HG02610 (cell line): ENCODE measurements around the gene CACNA1E.

Experiments used
- ATAC-seq: cut with Tn5 transposase; IDR thresholded peaks from one replicate; pipeline ENCODE4 v1.9.1; 2021; ENCODE audit warnings: mild to moderate bottlenecking, moderate library complexity; ENCODE audit not compliant: unreplicated experiment

The CACNA1E gene

DNA sequence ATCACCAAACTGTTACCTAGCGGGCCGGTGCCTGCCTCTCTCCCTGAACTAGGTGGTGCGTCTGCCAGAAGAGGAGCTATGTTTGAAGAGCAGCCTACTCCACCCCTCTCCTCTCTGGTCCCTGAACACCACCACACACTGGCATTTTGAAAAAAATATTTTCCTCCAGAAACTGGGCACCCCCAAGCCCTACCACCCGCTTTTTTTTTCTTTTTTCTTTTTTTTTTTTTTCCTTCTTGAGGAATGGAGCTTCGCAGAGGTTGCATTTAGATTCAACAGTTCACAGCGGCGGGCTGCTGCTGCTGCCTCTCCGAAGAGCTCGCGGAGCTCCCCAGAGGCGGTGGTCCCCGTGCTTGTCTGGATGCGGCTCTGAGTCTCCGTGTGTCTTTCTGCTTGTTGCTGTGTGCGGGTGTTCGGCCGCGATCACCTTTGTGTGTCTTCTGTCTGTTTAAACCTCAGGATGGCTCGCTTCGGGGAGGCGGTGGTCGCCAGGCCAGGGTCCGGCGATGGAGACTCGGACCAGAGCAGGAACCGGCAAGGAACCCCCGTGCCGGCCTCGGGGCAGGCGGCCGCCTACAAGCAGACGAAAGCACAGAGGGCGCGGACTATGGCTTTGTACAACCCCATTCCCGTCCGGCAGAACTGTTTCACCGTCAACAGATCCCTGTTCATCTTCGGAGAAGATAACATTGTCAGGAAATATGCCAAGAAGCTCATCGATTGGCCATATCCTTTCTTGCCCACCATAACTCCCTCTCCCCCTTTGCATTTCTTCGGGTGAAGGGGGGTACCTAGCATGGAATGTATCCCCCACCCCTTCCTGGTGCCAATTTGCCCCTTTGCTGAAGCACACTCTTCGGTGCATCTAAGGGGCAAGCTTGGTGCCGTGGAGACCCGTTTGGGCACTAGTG lies at the start of gene CACNA1E:
Gene CACNA1E (plus strand): TSS at position 233 of the 911 bp plus-strand sequence. CDS start 228 bp downstream, at position 461.
- no peak for ATAC-seq

- no peak for ATAC-seq
Observed at GRCh38 chr1:181433931-181434330, 49.4 kb upstream of the CACNA1E start.

- peak; percentile 53 for ATAC-seq
Observed at GRCh38 chr1:181438013-181438412, 45.3 kb upstream of the CACNA1E start.

GRCh38 chr1:181440510-181440909 lies 42.8 kb upstream of the CACNA1E start:
- no peak for ATAC-seq

- no peak for ATAC-seq
Observed at GRCh38 chr1:181442181-181442525, 41.2 kb upstream of the CACNA1E start.

DNA sequence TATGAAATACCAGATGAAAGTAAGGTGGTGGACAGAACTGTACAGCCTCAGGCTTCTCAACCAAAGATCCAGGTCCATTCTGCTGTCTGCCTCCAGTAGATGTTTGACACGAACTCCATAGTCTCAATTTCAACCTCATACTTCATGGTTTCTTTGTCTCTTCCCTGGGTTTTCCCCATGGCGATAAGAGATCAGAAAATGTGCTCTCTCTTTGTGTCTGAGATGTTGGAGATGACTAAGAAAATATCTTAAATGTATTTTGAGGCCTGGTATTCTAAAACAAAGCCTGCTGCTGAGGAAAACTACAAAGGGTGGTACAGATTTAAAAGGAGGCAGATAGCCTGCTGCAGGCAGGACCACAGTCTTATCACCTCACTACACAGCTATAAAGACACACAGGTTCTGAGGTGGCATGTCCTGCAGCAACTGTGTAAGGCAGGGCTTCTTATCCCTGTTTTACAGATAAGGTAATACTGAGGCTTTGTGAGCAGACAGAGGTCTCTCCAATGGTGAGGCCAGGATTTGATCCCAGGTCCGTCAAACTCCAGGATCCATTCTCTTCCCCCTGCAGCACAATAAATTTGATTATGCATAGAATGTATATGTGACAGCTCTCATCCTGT lies 40.0 kb upstream of the CACNA1E start:
- peak; percentile 69 for ATAC-seq

DNA sequence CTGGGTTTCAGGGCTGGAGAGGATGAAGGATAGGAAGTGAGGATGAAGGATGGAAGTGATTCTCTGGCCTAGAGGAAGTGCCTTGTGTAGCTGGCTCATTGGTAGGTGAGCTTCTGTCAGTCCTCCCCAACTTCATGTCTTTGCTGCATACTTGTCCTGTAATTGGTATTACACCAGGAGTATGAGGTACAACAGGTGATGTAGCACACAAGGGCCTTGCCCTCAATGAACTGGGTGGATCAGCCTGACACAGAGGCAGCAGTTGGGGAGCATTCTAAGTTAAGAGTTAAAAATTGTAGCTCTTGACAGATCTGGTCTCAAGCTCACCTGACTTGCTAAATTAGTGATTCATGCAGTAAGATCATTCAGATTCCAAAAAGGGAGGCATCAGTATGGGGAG lies 37.9 kb upstream of the CACNA1E start:
- ATAC-seq, result no peak

GRCh38 chr1:181448461-181448860 lies 34.9 kb upstream of the CACNA1E start:
- no peak for ATAC-seq

DNA sequence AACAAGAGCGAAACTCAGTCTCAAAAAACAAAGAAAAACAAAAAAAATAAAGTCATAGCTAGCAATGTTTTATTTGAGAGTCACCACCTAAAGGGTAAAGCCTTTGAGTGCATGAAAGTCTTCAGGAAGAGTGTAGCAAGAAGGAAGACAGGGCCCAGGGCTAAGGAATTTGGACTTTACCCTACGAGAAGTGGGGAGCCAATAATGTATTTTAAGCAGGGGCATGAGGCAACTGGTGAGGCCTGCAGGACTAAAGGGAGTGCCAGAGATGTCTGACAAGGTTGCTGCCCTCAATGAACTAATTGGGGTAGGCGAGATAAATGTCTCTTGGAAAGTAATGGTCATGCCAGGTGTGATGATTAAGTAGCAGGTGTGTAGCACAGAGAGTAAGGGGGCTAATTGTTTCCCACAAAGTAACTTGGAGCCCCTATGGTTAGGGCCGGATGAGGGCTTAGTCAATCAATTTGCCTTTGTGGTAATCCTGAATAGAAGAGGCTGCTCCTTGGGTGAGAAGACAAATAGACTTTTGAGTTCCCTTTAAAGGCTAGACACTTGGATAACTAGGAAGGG lies 31.6 kb upstream of the CACNA1E start:
- no peak for ATAC-seq

- no peak for ATAC-seq
Observed at GRCh38 chr1:181452746-181453145, 30.6 kb upstream of the CACNA1E start.

DNA sequence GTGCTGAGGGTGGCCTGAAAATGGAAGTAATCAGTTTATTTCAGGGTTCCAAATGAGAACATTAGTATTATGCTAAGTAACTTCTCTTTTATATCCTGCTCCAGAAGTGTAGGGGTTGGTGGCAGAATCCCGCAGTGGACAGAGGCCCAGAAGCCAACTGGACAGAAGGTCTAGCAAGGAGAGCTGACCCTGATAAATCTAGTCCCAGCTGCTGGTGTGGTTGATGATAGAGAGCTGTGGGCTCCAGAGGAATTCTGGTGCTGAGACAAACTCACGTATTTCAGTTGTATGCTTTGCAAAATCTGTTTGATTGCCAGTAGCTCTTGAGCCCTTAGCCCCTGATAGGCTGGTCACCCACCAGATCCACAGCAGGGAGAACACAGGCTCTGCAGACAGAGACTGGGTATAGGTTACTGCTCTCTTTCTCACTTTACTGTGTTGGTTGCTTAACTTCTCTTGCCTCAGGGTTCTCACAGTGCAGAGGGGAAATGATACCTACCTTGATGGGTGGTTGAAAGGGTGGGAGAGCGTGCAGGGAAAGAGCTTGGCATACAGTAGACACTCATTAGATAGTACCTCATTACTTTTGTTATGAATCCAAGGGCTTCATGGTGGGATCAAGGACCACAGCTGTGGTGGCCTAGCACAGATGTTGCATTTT lies 29.6 kb upstream of the CACNA1E start:
- no peak for ATAC-seq

DNA sequence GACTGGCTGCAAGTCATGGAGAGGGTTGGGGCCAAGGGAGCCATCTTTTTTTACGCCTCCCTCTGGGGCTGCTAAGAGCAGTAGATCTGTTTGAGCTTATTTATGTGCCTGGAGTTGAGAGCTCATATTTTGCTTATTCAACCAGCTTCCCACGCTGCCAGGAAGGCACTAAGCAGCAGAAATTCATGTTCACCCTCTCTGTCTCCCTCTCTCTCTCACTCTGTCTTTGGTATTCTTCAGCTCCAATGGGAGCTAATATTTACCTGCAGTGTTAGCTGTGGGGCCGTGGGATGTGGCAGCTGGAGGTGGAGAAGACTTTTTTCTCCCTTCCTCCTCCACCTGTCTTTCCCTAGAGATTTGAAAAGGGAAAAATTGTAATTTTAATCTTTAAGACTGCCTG lies 26.8 kb upstream of the CACNA1E start:
- ATAC-seq, result no peak

GRCh38 chr1:181458419-181458818 lies 24.9 kb upstream of the CACNA1E start:
- ATAC-seq, result no peak

DNA sequence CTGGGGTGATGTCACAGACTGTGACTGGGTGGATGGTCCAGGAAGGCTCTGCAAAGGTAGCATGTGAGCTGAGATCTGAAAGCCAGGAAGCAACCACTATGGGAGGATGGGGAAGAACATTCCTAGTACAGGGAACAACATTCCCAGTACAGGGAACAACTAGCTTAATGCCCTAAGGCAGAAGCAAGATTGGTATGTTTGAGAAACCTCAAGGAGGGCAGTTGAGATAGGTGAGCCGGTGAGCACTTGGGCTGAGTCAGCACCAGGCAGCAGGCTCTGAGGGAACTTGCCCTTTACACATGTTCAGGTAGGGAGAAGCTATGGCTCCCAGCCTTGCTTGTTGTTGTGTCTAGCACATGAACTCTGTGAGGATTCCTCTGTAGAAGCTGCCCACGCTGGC lies 24.2 kb upstream of the CACNA1E start:
- no peak for ATAC-seq

GRCh38 chr1:181469829-181470228 lies 13.5 kb upstream of the CACNA1E start:
- ATAC-seq, result no peak

DNA sequence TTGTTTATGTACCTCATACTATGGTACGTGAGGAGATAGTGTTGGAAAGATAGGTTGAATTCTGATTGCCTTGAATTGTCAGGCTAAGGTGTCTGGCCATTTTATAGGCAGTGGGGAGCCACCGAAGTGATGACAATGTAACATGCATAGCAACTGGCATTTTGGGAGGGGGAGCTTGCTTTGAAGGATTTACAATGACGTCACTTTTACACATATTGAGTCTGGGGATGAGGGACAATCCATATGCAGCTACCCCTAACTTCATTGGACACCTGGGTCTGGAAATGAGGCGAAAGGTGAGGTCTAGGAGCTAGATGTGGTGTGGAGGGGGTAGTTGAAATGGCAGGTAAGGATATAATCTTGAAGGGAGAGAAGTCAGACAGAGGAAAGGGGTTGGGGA lies 7.7 kb upstream of the CACNA1E start:
- ATAC-seq, result no peak

- no peak for ATAC-seq
Observed at GRCh38 chr1:181476581-181476980, 6.7 kb upstream of the CACNA1E start.

DNA sequence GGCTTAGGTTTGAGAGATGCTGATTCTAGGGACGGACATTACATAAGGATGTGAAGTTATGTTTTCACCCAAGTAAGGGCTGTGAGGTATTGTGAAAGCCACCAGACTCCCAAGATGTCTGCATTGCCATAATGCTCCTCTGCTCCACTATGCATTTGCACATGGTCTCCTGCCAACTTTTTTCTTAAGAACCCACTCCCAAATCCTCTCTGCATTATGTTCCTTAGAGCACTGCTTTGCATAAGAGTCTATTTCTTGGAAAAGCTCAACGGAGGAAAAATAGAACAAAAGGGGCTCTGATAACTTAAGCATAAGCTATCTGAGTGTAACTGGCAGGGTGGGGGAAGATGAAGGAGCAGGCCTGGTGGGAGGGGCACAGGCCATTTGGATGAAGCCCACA lies 5.0 kb upstream of the CACNA1E start:
- no peak for ATAC-seq

DNA sequence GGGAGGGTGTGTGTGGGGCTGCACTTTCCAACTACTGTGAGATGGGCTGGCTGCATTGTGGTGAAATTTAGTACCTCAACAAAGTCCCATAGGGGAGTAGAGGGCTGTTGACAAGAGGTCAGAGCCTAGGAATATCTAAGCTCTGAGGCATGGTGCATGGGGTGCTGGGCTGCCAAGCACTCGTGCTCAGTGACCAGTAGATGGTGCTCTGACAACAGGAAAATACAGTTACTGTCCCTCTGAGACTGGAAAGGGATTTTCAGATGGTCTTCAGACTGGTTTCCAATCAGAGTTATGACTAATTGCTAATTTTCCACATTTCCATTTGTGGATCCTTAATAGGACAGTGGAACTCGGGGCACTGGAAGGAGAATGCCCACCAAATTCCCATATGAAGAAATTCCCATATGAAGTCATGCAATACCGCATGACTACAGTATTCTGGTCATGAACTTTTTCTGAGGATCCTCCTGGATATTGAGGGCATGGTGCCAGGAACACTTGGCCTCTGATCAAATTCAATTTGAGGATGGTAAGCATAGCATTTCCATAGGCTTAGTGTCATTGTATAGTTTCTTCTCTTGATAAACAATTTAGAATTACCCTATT lies 4.1 kb upstream of the CACNA1E start:
- peak; percentile 50 for ATAC-seq

GRCh38 chr1:181482001-181482430 lies 1.3 kb upstream of the CACNA1E start:
- ATAC-seq, result no peak
